Chondrocyte (in vitro differentiated cells): ENCODE data around the gene PSMB2. TPM values are rescaled to one million over a fixed set of nuclear protein-coding genes. Genes with fewer than 3 reads are reported as not detected.

Experiments used
- DNase-seq: peaks from one replicate; pipeline ENCODE4 v3.0.0; 2021; ENCODE audit warnings: mixed read lengths, low spot score
- H3K27ac Mint-ChIP-seq: one replicate; pipeline ENCODE4 v1.8.0; 2021; ENCODE audit warnings: mild to moderate bottlenecking, moderate library complexity, mixed read lengths; ENCODE audit not compliant: unreplicated experiment
- H3K27me3 Mint-ChIP-seq: 2 replicates; pipeline ENCODE4 v1.8.0; 2021; ENCODE audit warnings: low read depth, mixed read lengths
- H3K36me3 Mint-ChIP-seq: 2 replicates; pipeline ENCODE4 v1.8.0; 2021; ENCODE audit warnings: low read depth, mixed read lengths
- H3K4me1 Mint-ChIP-seq: 2 replicates; pipeline ENCODE4 v1.8.0; 2021; ENCODE audit warnings: low read depth, mild to moderate bottlenecking, mixed read lengths
- H3K4me3 Mint-ChIP-seq: one replicate; pipeline ENCODE4 v1.8.0; 2021; ENCODE audit warnings: mild to moderate bottlenecking, moderate library complexity, mixed read lengths; ENCODE audit not compliant: unreplicated experiment
- H3K9me3 Mint-ChIP-seq: 2 replicates; pipeline ENCODE4 v1.8.0; 2021; ENCODE audit warnings: low read depth, mixed read lengths
- total RNA-seq: library from RNA; stranded (reverse); gene quantifications from 3 replicates; pipeline ENCODE4 v1.2.1, GENCODE V29; 2021
- TF ChIP-seq, protein P1 (sequence below): fragments of 200-600 bp; sonication (generic); IDR thresholded peaks from 2 replicates; pipeline ENCODE4 v1.5.0; 2021; ENCODE audit warnings: antibody characterized with exemption, mild to moderate bottlenecking, moderate library complexity

Gene PSMB2
- total RNA-seq, 1 donor from 2014 or later = 58.9 TPM

DNA sequence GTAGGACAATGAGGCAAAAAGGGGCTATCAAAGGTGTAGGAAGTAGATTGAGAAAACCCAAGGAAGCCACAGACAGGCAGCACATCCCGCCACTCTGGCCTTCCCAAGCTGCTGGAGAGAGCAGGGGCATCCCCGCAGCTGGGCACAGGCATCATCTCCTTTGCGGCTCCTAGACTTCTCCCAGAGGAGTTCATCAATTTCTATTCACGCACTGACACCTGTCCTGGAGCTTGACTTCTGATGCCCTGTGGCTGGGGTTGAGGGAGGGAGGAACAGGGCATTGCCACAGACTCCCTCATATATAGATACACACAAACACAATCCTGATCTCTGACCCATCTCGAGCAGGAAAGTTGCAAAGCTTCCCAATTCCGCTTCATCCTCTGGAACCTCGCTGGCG lies 70.1 kb downstream of the PSMB2 start:
- H3K27me3 Mint-ChIP-seq = peaks cover 24% of the 10 kb centered on the region
- peaks cover 27% of the 10 kb centered on the region for H3K4me1 Mint-ChIP-seq
- H3K4me3 Mint-ChIP-seq = no peak overlapping the region
- H3K9me3 Mint-ChIP-seq = no peaks in the 10 kb centered on the region
- H3K36me3 Mint-ChIP-seq = peaks cover 5% of the 10 kb centered on the region
- H3K27ac Mint-ChIP-seq = no peak overlapping the region
- no peak for DNase-seq
- TF ChIP-seq, protein P1, sequence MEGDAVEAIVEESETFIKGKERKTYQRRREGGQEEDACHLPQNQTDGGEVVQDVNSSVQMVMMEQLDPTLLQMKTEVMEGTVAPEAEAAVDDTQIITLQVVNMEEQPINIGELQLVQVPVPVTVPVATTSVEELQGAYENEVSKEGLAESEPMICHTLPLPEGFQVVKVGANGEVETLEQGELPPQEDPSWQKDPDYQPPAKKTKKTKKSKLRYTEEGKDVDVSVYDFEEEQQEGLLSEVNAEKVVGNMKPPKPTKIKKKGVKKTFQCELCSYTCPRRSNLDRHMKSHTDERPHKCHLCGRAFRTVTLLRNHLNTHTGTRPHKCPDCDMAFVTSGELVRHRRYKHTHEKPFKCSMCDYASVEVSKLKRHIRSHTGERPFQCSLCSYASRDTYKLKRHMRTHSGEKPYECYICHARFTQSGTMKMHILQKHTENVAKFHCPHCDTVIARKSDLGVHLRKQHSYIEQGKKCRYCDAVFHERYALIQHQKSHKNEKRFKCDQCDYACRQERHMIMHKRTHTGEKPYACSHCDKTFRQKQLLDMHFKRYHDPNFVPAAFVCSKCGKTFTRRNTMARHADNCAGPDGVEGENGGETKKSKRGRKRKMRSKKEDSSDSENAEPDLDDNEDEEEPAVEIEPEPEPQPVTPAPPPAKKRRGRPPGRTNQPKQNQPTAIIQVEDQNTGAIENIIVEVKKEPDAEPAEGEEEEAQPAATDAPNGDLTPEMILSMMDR = no peak

DNA sequence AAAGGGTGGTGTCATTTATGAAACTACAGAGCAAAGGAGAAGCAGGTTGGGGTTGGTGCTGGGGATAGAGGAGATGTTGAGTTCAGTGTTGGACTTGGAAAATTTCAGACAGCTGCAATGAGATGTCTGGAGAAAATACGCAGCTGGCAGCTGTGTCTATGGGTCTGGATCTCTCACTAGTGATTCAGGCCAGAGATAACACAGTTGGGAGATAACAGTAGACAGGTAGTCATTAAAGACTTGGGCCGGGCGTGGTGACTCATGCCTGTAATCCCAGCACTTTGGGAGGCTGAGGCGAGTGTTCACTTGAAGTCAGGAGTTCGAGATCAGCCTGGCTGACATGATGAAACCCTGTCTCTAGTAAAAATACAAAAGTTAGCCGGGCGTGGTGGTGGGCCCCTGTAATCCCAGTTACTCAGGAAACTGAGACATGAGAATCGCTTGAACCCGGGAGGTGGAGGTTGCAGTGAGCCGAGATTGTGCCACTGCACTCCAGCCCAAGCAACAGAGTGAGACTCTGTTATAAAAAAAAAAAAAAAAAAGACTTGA lies 70.7 kb downstream of the PSMB2 start:
- H3K27me3 Mint-ChIP-seq = peaks cover 22% of the 10 kb centered on the region

DNA sequence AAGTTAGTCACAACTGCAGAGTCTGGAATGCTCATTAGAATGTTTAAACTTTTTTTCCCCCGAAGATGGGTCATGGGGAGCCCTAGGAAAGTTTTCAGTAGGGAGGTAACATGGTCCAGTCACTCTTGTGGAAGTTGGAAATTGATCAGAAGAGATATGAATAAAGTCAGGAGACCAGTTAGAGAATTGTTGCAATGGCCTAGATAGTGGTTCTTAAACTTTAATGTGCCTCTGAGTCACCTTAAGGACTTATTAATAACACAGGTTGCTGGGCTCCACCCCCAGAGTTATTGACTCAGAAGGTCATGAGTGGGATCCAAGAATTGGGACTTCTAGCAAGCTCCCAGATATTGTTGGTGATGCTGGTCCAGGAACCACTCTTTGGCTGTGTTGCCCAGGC lies 71.4 kb downstream of the PSMB2 start:
- DNase-seq = no peak
- Mint-ChIP-seq H3K4me3 (no peak overlapping the region), H3K27ac (no peak overlapping the region), H3K27me3 (peaks cover 22% of the 10 kb centered on the region), H3K4me1 (peaks cover 24% of the 10 kb centered on the region), H3K36me3 (peaks cover 5% of the 10 kb centered on the region), H3K9me3 (no peaks in the 10 kb centered on the region)
- TF ChIP-seq, protein P1 = no peak

More for the DNA sequence above, 70.7 kb downstream of the PSMB2 start:
- DNase-seq = no peak
- Mint-ChIP-seq H3K9me3 (no peaks in the 10 kb centered on the region), H3K27ac (no peak overlapping the region), H3K36me3 (peaks cover 5% of the 10 kb centered on the region), H3K4me3 (no peak overlapping the region), H3K4me1 (peaks cover 24% of the 10 kb centered on the region)
- TF ChIP-seq, protein P1 = no peak

DNA sequence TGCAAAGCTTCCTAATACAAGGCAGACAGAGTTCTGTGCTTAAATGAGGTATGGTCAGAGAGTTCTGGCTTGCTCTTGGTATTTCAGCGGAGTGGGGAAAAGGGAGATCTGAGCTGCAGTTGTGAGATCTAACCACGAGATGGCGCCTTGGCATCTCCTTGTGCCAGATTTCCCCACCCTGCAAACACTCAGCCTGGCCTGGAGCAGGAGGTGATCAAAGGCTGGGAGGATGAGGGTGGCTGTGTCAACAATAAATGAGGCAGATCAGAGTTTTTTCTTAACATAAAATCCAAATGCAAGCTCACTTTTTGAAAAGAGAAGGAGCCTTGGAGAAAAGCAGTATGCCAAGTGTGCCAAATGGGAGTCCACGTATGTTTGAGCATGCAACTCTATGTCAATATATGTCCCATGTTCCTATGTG lies 72.3 kb downstream of the PSMB2 start:
- TF ChIP-seq, protein P1 = peak; percentile 90
- peaks cover 22% of the 10 kb centered on the region for H3K27me3 Mint-ChIP-seq
- no peak overlapping the region for H3K27ac Mint-ChIP-seq
- no peak for DNase-seq
- H3K36me3 Mint-ChIP-seq = peaks cover 9% of the 10 kb centered on the region
- H3K4me1 Mint-ChIP-seq = peaks cover 24% of the 10 kb centered on the region
- H3K9me3 Mint-ChIP-seq = no peaks in the 10 kb centered on the region
- H3K4me3 Mint-ChIP-seq = no peak overlapping the region

DNA sequence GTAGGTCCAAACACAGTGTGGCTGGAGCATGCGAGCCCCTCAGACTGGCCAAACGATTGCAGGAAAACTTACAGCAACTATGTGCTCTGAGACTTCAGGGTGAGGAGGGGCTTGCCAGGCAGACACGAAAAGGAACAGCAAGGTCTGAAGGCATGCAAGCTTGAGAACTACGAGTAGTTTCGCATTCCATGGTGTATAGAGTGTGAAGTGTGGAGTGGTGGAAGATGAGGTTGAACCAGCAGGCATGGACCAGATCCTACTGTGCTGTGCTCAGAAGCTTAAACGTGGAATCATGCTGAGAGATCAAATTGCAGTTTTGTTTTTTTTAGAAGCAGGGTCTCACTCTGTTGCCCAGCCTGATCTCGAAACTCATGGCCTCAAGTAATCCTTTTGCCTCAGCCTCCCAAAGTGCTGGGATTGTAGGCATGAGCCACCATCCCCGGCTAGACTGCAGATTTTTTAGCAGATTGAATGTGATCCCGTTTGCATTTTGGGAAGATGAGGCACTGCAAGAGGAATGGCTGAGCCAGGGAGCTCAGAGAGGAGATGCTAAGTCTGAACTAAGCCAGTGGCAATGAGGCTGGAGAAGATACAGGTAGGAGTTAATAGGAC lies 73.3 kb downstream of the PSMB2 start:
- Mint-ChIP-seq H3K27ac (no peak overlapping the region), H3K4me3 (no peak overlapping the region), H3K36me3 (peaks cover 9% of the 10 kb centered on the region), H3K9me3 (no peaks in the 10 kb centered on the region), H3K4me1 (peaks cover 23% of the 10 kb centered on the region), H3K27me3 (peaks cover 22% of the 10 kb centered on the region)
- TF ChIP-seq, protein P1 = no peak
- DNase-seq = peak; percentile 34
